ENCODE data around the gene ZFHX3. TPM values are rescaled to one million over a fixed set of nuclear protein-coding genes. Genes with fewer than 3 reads are reported as not detected.

The ZFHX3 gene
- total and polyA plus RNA-seq, 2 donors (not counting 1 experiment from before 2014, with no cell fraction given) = 4.7 to 7.3 TPM

DNA sequence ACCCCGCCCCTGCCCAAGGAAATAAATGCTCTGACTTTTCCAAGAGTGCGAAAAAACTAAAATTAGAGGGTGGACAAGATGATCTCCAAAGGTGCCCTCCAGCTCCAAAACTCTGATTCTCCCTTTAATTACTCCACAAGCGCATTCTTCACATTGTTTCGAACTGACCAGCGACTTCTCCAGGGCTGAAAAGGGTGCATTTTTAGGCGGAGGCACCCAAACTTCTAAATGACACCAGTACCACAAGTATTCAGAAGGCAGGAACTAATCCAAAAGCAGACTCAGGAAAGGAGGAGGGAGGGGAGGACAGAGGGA is 750 bp downstream of the ZFHX3 start:
- Histone ChIP-seq H3K4me3 (replicated peaks in 1 of 4; ENCODE audit: control extremely low read depth in 1 of 4, insufficient read depth in 1 of 4, low read depth in 3 of 4, low read length in 4 of 4) (peak overlapping the region; percentile 69 to 81 (median 76)), H3K4me2 (ENCODE audit: extremely low read depth, insufficient read depth, low read length) (peak overlapping the region; percentile 88), H3K79me2 (ENCODE audit: control insufficient read depth, insufficient read depth, low read length) (peaks cover 91% of the 10 kb centered on the region), H3K9me3 (ENCODE audit: control insufficient read depth, insufficient read depth, low read depth, low read length) (no peaks in the 10 kb centered on the region), H3K36me3 (ENCODE audit: control insufficient read depth, insufficient read depth, low read length) (no peaks in the 10 kb centered on the region), H3K27me3 (ENCODE audit: control insufficient read depth, insufficient read depth, low read length) (no peaks in the 10 kb centered on the region), H3K27ac (ENCODE audit: insufficient read depth, low read length) (peak overlapping the region; percentile 70), H2AFZ (ENCODE audit: low read length) (no peak overlapping the region), H3K4me1 (ENCODE audit: control insufficient read depth, extremely low read depth, insufficient read depth, low read length) (peaks cover 40% of the 10 kb centered on the region), H4K20me1 (ENCODE audit: control insufficient read depth, extremely low read depth, insufficient read depth, low read length) (no peaks in the 10 kb centered on the region), H3K9ac (ENCODE audit: insufficient read depth, low read length) (peak overlapping the region; percentile 83)
- peak; percentile 70 to 90 for DNase-seq (ENCODE audit: low read depth in 2 of 2)
- TF ChIP-seq, protein P1, sequence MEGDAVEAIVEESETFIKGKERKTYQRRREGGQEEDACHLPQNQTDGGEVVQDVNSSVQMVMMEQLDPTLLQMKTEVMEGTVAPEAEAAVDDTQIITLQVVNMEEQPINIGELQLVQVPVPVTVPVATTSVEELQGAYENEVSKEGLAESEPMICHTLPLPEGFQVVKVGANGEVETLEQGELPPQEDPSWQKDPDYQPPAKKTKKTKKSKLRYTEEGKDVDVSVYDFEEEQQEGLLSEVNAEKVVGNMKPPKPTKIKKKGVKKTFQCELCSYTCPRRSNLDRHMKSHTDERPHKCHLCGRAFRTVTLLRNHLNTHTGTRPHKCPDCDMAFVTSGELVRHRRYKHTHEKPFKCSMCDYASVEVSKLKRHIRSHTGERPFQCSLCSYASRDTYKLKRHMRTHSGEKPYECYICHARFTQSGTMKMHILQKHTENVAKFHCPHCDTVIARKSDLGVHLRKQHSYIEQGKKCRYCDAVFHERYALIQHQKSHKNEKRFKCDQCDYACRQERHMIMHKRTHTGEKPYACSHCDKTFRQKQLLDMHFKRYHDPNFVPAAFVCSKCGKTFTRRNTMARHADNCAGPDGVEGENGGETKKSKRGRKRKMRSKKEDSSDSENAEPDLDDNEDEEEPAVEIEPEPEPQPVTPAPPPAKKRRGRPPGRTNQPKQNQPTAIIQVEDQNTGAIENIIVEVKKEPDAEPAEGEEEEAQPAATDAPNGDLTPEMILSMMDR (conservative IDR thresholded peaks at IDR 0.05 in 1 of 2, IDR thresholded peaks at IDR 0.05 in 1 of 2; ENCODE audit: low read depth in 1 of 2, low read length in 2 of 2) = no peak
- no peak for TF ChIP-seq EZH2 (IDR thresholded peaks at IDR 0.05; ENCODE audit: low read length, missing control alignments)

DNA sequence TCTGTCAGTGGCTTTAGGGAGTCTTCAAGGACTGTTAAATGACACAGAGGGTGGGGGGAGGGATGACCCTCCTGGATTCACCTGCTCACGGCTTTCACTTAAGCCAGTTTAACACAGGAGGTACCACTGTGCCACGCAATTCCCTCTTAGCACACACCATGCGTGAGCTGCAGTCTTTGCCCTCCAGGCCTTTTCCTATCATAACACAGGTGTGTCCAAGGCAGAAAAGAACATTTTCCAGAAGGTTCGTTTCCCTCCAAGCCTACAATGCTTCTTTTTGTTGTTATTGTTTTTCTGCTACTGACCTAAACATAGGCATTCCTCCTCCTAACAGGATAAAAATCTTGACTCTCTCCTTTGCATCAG is 1.1 kb downstream of the ZFHX3 start:
- peak overlapping the region; percentile 70 for H3K27ac ChIP-seq (ENCODE audit: insufficient read depth, low read length)

DNA sequence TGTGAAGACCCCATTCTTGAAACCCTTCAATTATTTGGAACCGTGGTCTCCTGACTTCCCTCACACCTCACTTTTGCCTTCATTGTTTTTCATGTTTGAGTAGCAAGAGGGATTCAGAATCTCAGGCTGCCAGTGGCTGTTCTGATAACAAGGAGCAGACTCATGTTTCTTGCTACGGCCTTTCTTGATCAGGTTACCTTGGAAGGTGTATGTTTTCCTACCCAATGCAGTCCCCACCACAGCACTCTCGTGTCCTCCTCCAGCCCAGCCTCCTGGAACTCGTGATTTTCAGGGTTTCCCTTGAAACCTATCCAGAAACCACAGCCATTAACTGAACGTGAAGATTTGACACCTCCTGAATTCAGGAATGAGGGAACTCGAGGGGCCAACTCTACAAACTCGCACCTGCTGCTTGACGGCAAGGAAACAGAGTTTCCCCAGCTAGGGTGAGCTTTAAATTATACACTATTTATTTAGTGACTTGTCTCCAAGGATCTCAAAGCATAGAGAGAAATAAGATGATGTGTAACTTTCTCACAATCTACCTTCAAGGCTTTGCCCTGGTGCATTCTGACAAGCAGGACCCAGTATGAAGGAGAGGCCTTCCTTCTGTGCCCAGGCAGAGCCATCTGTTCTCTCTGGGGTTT is 1.6 kb downstream of the ZFHX3 start:
- no peaks in the 10 kb centered on the region for H3K27me3 ChIP-seq (ENCODE audit: control insufficient read depth, insufficient read depth, low read length)
- H3K27ac ChIP-seq (ENCODE audit: insufficient read depth, low read length) = peak overlapping the region; percentile 70
- no peak overlapping the region for H3K9ac ChIP-seq (ENCODE audit: insufficient read depth, low read length)
- no peaks in the 10 kb centered on the region for H3K36me3 ChIP-seq (ENCODE audit: control insufficient read depth, insufficient read depth, low read length)
- DNase-seq (ENCODE audit: low read depth in 2 of 2) = no peak
- no peak overlapping the region for H2AFZ ChIP-seq (ENCODE audit: low read length)
- H3K4me1 ChIP-seq (ENCODE audit: control insufficient read depth, extremely low read depth, insufficient read depth, low read length) = peaks cover 33% of the 10 kb centered on the region
- no peaks in the 10 kb centered on the region for H4K20me1 ChIP-seq (ENCODE audit: control insufficient read depth, extremely low read depth, insufficient read depth, low read length)
- no peaks in the 10 kb centered on the region for H3K9me3 ChIP-seq (ENCODE audit: control insufficient read depth, insufficient read depth, low read depth, low read length)
- H3K79me2 ChIP-seq (ENCODE audit: control insufficient read depth, insufficient read depth, low read length) = peaks cover 91% of the 10 kb centered on the region
- H3K4me2 ChIP-seq (ENCODE audit: extremely low read depth, insufficient read depth, low read length) = peak overlapping the region; percentile 88
- H3K4me3 ChIP-seq (replicated peaks in 1 of 4; ENCODE audit: control extremely low read depth in 1 of 4, insufficient read depth in 1 of 4, low read depth in 3 of 4, low read length in 4 of 4) = peak overlapping the region in 2 of 4 experiments; percentile 76 to 81
- TF ChIP-seq, protein P1 (conservative IDR thresholded peaks at IDR 0.05 in 1 of 2, IDR thresholded peaks at IDR 0.05 in 1 of 2; ENCODE audit: low read depth in 1 of 2, low read length in 2 of 2) = no peak
- no peak for TF ChIP-seq EZH2 (IDR thresholded peaks at IDR 0.05; ENCODE audit: low read length, missing control alignments)

More for the DNA sequence above, 1.1 kb downstream of the ZFHX3 start:
- H4K20me1 ChIP-seq (ENCODE audit: control insufficient read depth, extremely low read depth, insufficient read depth, low read length) = no peaks in the 10 kb centered on the region
- no peak for DNase-seq (ENCODE audit: low read depth in 2 of 2)
- peaks cover 37% of the 10 kb centered on the region for H3K4me1 ChIP-seq (ENCODE audit: control insufficient read depth, extremely low read depth, insufficient read depth, low read length)
- H3K27me3 ChIP-seq (ENCODE audit: control insufficient read depth, insufficient read depth, low read length) = no peaks in the 10 kb centered on the region
- no peaks in the 10 kb centered on the region for H3K9me3 ChIP-seq (ENCODE audit: control insufficient read depth, insufficient read depth, low read depth, low read length)
- peak overlapping the region; percentile 0 for H3K9ac ChIP-seq (ENCODE audit: insufficient read depth, low read length)
- TF ChIP-seq EZH2 (IDR thresholded peaks at IDR 0.05; ENCODE audit: low read length, missing control alignments) = no peak
- TF ChIP-seq, protein P1 (conservative IDR thresholded peaks at IDR 0.05 in 1 of 2, IDR thresholded peaks at IDR 0.05 in 1 of 2; ENCODE audit: low read depth in 1 of 2, low read length in 2 of 2) = no peak
- peaks cover 91% of the 10 kb centered on the region for H3K79me2 ChIP-seq (ENCODE audit: control insufficient read depth, insufficient read depth, low read length)
- H3K4me3 ChIP-seq (replicated peaks in 1 of 4; ENCODE audit: control extremely low read depth in 1 of 4, insufficient read depth in 1 of 4, low read depth in 3 of 4, low read length in 4 of 4) = peak overlapping the region; percentile 69 to 81 (median 76)
- no peak overlapping the region for H2AFZ ChIP-seq (ENCODE audit: low read length)
- H3K4me2 ChIP-seq (ENCODE audit: extremely low read depth, insufficient read depth, low read length) = peak overlapping the region; percentile 88
- no peaks in the 10 kb centered on the region for H3K36me3 ChIP-seq (ENCODE audit: control insufficient read depth, insufficient read depth, low read length)

Measured in fibroblast of lung (primary cell).